Keratinocyte (primary cell): ENCODE results near the gene B3GNT9. TPM values are rescaled to one million over a fixed set of nuclear protein-coding genes. Genes with fewer than 3 reads are reported as not detected.

Experiments
- DNase-seq: peaks from one replicate; pipeline ENCODE4 v3.0.0-alpha.2; 2011; ENCODE audit warnings: low read depth, missing footprints, low spot score
- FAIRE-seq: peaks from 2 replicates; lab custom pipeline; 2011; peaks lifted over from hg19 to GRCh38; lab: Jason Lieb, UNC
- H2AFZ ChIP-seq: 2 replicates; pipeline ENCODE4 v1.6.0; 2012; ENCODE audit warnings: low read length, control low read depth, inconsistent platforms; ENCODE audit not compliant: control insufficient read depth
- H3K27ac ChIP-seq: 2 replicates; pipeline ENCODE4 v1.5.1; 2011; ENCODE audit warnings: low read length; ENCODE audit not compliant: control insufficient read depth, insufficient read depth
- H3K27me3 ChIP-seq: 3 replicates; pipeline ENCODE4 v1.6.0; 2011; ENCODE audit warnings: low read length; ENCODE audit not compliant: control insufficient read depth, insufficient read depth; ENCODE audit errors: extremely low read depth
- H3K36me3 ChIP-seq, 2 experiments: 2 replicates in 1 of 2; 3 replicates in 1 of 2; pipeline ENCODE4 v1.5.1; 2011; ENCODE audit warnings: low read length in 2 of 2, mild to moderate bottlenecking in 1 of 2; ENCODE audit not compliant: control insufficient read depth in 2 of 2, insufficient read depth in 2 of 2; ENCODE audit errors: extremely low read depth in 1 of 2
- H3K4me1 ChIP-seq: 3 replicates; pipeline ENCODE4 v1.5.1; 2011; ENCODE audit warnings: low read length; ENCODE audit not compliant: control insufficient read depth, insufficient read depth; ENCODE audit errors: extremely low read depth
- H3K4me2 ChIP-seq: 3 replicates; pipeline ENCODE4 v1.6.0; 2011; ENCODE audit warnings: low read depth, low read length; ENCODE audit not compliant: control insufficient read depth, insufficient read depth; ENCODE audit errors: extremely low read depth
- H3K4me3 ChIP-seq, 3 experiments: fragments of 200-600 bp in 1 of 3; sonication (generic) in 1 of 3; 2 replicates in 2 of 3; 3 replicates in 1 of 3; pipeline ENCODE4 v1.5.1; 2011 to 2016; ENCODE audit warnings: low read length in 3 of 3, mild to moderate bottlenecking in 3 of 3, control low read depth in 2 of 3, inconsistent platforms in 1 of 3, low read depth in 1 of 3, mixed read lengths in 1 of 3, mixed run types in 1 of 3, moderate library complexity in 1 of 3; ENCODE audit not compliant: control insufficient read depth in 2 of 3, insufficient read depth in 2 of 3; ENCODE audit errors: extremely low read depth in 1 of 3
- H3K79me2 ChIP-seq: 2 replicates; pipeline ENCODE4 v1.6.0; 2012; ENCODE audit warnings: low read length; ENCODE audit not compliant: control insufficient read depth, insufficient read depth
- H3K9ac ChIP-seq: 3 replicates; pipeline ENCODE4 v1.6.0; 2011; ENCODE audit warnings: low read length; ENCODE audit not compliant: control insufficient read depth, insufficient read depth; ENCODE audit errors: extremely low read depth
- H3K9me1 ChIP-seq: 3 replicates; pipeline ENCODE4 v1.6.0; 2011; ENCODE audit warnings: low read length; ENCODE audit not compliant: control insufficient read depth, insufficient read depth; ENCODE audit errors: extremely low read depth
- H3K9me3 ChIP-seq: 2 replicates; pipeline ENCODE4 v1.5.1; 2012; ENCODE audit warnings: low read depth, low read length; ENCODE audit not compliant: control insufficient read depth
- H4K20me1 ChIP-seq: 3 replicates; pipeline ENCODE4 v1.6.0; 2011; ENCODE audit warnings: low read length; ENCODE audit not compliant: control insufficient read depth, insufficient read depth; ENCODE audit errors: extremely low read depth
- CTCF ChIP-seq, 3 experiments: IDR thresholded peaks in 1 of 3; conservative IDR thresholded peaks in 1 of 3; optimal IDR thresholded peaks in 1 of 3; 2 replicates in 2 of 3; 3 replicates in 1 of 3; pipeline versions ENCODE3 to v1.5.1; 2011; ENCODE audit warnings: low read length in 3 of 3, mild to moderate bottlenecking in 3 of 3, moderate library complexity in 2 of 3, control low read depth in 1 of 3, inconsistent platforms in 1 of 3; ENCODE audit not compliant: insufficient read depth in 2 of 3; ENCODE audit errors: extremely low read depth in 1 of 3
- EZH2 ChIP-seq: IDR thresholded peaks from one replicate; pipeline ENCODE4 v1.6.1; 2012; ENCODE audit warnings: inconsistent platforms, mild to moderate bottlenecking, low read length, moderate library complexity
- dilution Hi-C: fragments of 300-500 bp; cut with MboI; formaldehyde crosslinking; loops from one replicate; pipeline ENCODE4 v1.7.0; 2020; ENCODE audit warnings: low sequenced_read_pairs; ENCODE audit not compliant: extremely low pct_ligation_motif_present
- polyA plus RNA-seq, 5 experiments: library from polyadenylated mRNA; depleted of rRNA in 3 of 5; stranded (reverse) in 3 of 5; stranded (forward) in 1 of 5; unstranded in 1 of 5; fragments of >200 nt; gene quantifications; 1 replicate in 1 of 5; 2 replicates in 3 of 5; 3 replicates in 1 of 5; pipeline versions ENCODE4 v1.2.1 to v1.2.3, GENCODE V29; 2011 to 2012; ENCODE audit warnings: missing spikeins in 2 of 5, low read depth in 1 of 5, low replicate concordance in 1 of 5

B3GNT9 gene
- polyA plus RNA-seq, 1 donor (not counting 4 experiments of a cell fraction or from before 2014, with no cell fraction given) = 2.6 TPM

DNA sequence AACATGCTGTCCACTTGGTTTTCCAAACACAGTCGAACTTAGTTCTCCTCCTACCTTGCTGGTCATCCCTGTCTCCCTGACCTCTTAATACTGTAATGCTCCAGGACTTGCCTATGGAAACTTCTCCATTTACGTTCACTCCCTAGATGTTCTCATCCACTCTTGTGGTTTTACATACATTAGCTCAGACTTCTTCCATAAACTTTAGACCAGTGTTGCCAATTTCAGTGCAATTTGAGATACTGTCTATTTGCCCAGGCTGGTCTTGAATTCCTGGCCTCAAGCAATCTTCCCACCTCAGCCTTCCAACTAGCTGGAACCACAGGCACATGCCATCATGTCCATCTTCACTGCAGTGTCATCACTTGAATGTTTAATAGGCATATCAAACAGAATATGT, 31.5 kb upstream of the B3GNT9 start:
- Histone ChIP-seq H2AFZ (no peak overlapping the region), H3K27ac (no peak overlapping the region), H3K9ac (no peak overlapping the region), H3K9me3 (no peaks in the 10 kb centered on the region), H3K79me2 (peaks cover 7% of the 10 kb centered on the region), H3K4me3 (peak overlapping the region; percentile 81 to 86 (median 82)), H3K4me1 (peaks cover 44% of the 10 kb centered on the region), H3K36me3 (peaks cover 0 to 3% of the 10 kb centered on the region in 2 experiments), H3K4me2 (peak overlapping the region; percentile 73), H3K9me1 (peaks cover 2% of the 10 kb centered on the region), H3K27me3 (no peaks in the 10 kb centered on the region), H4K20me1 (no peaks in the 10 kb centered on the region)
- DNase-seq (no peak), FAIRE-seq (peak; percentile 34)
- no peak for TF ChIP-seq EZH2
- TF ChIP-seq CTCF (optimal IDR thresholded peaks at IDR 0.05 in 1 of 3, IDR thresholded peaks at IDR 0.05 in 1 of 3, conservative IDR thresholded peaks at IDR 0.05 in 1 of 3; ENCODE audit: extremely low read depth in 1 of 3, insufficient read depth in 2 of 3, low read length in 3 of 3) = no peak
- dilution Hi-C loops = no loop called here

DNA sequence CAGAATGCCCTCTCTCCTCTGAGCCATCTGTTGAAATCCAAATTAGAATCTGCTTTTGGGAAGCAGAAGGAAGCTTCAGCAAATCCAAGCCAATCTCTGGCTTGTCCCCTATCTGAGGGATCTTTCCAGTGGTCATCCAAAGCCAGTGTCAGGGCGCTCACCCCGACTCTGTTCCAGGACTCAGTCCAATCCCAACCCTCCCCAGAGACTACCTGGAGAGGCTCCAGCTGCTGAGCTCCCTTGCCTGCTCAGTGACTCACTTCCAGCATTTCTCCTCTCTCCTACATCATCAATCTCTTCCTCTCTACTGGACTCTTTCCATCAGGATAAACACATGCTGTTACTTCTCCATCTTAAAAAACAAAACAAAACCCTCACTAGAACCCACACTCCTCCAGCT, 30.5 kb upstream of the B3GNT9 start:
- H3K79me2 ChIP-seq = peaks cover 7% of the 10 kb centered on the region
- H3K4me3 ChIP-seq = no peak overlapping the region
- dilution Hi-C loops = no loop called here
- H3K4me2 ChIP-seq = peak overlapping the region; percentile 33
- no peak overlapping the region for H2AFZ ChIP-seq
- TF ChIP-seq EZH2 (no peak), CTCF (optimal IDR thresholded peaks at IDR 0.05 in 1 of 3, IDR thresholded peaks at IDR 0.05 in 1 of 3, conservative IDR thresholded peaks at IDR 0.05 in 1 of 3; ENCODE audit: extremely low read depth in 1 of 3, insufficient read depth in 2 of 3, low read length in 3 of 3) (no peak)
- H3K9me3 ChIP-seq = no peaks in the 10 kb centered on the region
- H3K27ac ChIP-seq = no peak overlapping the region
- H3K9me1 ChIP-seq = peaks cover 2% of the 10 kb centered on the region
- DNase-seq = no peak
- peaks cover 0 to 3% of the 10 kb centered on the region in 2 experiments for H3K36me3 ChIP-seq
- no peak overlapping the region for H3K9ac ChIP-seq
- peak; percentile 90 for FAIRE-seq
- no peaks in the 10 kb centered on the region for H4K20me1 ChIP-seq
- no peaks in the 10 kb centered on the region for H3K27me3 ChIP-seq
- H3K4me1 ChIP-seq = peaks cover 44% of the 10 kb centered on the region
